Activated CD4-positive, alpha-beta T cell treated with anti-CD3 and anti-CD28 coated beads for 36 hours (primary cell): ENCODE data around the gene HOXD13. TPM values are rescaled to one million over a fixed set of nuclear protein-coding genes. Genes with fewer than 3 reads are reported as not detected.

Source experiments
- ATAC-seq: fragments of 200-7000 bp; cut with Tn5 transposase; one replicate; pipeline ENCODE4 v1.10.0; 2021; ENCODE audit warnings: mild to moderate bottlenecking, moderate library complexity
- CTCF ChIA-PET: fragments of 350-600 bp; sonication (Branson Sonifier 250); formaldehyde crosslinking; loops from one replicate; lab custom pipeline; 2021; ENCODE audit warnings: antibody characterized with exemption; lab: Charles Lee
- POLR2A ChIA-PET: fragments of 350-600 bp; sonication (Branson Sonifier 250); formaldehyde crosslinking; loops from one replicate; lab custom pipeline; 2021; ENCODE audit warnings: antibody characterized with exemption, inconsistent platforms; lab: Charles Lee
- DNase-seq: peaks from one replicate; pipeline ENCODE4 v3.0.0-alpha.2; 2020
- H3K27ac Mint-ChIP-seq: one replicate; pipeline ENCODE4 v1.8.0; 2021; ENCODE audit warnings: mixed read lengths
- H3K27me3 Mint-ChIP-seq: one replicate; pipeline ENCODE4 v1.8.0; 2021; ENCODE audit warnings: mixed read lengths
- H3K36me3 Mint-ChIP-seq: one replicate; pipeline ENCODE4 v1.8.0; 2021; ENCODE audit warnings: low read depth, mixed read lengths
- H3K4me1 Mint-ChIP-seq: one replicate; pipeline ENCODE4 v1.8.0; 2021; ENCODE audit warnings: mixed read lengths
- H3K4me3 Mint-ChIP-seq: one replicate; pipeline ENCODE4 v1.8.0; 2021; ENCODE audit warnings: mild to moderate bottlenecking, moderate library complexity, mixed read lengths
- H3K9me3 Mint-ChIP-seq: one replicate; pipeline ENCODE4 v1.8.0; 2021; ENCODE audit warnings: low read depth, mixed read lengths
- intact Hi-C, 2 experiments: fragments of 100-400 bp; cut with DNase I in 1 of 2; cut with micrococcal nuclease in 1 of 2; formaldehyde crosslinking; loops; one replicate each; pipeline versions ENCODE4 v1.14.2 to v1.15.1; 2022 to 2024; cut with DNase I, micrococcal nuclease
- total RNA-seq, 2 experiments: library from RNA; stranded (reverse); gene quantifications; one replicate each; pipeline ENCODE4 v1.2.3, GENCODE V29; 2021

HOXD13 gene
- total RNA-seq, result not detected

- Mint-ChIP-seq H3K9me3 (no peaks in the 10 kb centered on the region), H3K27ac (peak within 1 kb of the TSS; percentile 25), H3K4me1 (peaks cover 33% of the 10 kb centered on the region), H3K36me3 (peaks cover 3% of the 10 kb centered on the region), H3K4me3 (peak within 1 kb of the TSS; percentile 21), H3K27me3 (peaks cover 85% of the 10 kb centered on the region)
- intact Hi-C loops, result loop anchor here in 1 of 2 experiments (1.0 to 10.0 kb wide), 2 partner anchors 11 to 1058 kb away; no protein-coding TSS in a partner anchor
- DNase-seq, result peak; percentile 27
- ChIA-PET POLR2A (no interaction called here), CTCF (no interaction called here)
- ATAC-seq, result no peak
Observed at GRCh38 chr2:176092270-176093144, at the start of gene HOXD13. TSS of gene HOXD13 (plus strand) at chr2:176092721. CDS start at chr2:176092891, 170 bp downstream.

GRCh38 chr2:176056406-176056805 is 36.1 kb upstream of the HOXD13 start:
- no peak overlapping the region for H3K27ac Mint-ChIP-seq
- H3K36me3 Mint-ChIP-seq, result no peaks in the 10 kb centered on the region
- H3K4me3 Mint-ChIP-seq, result no peak overlapping the region
- ATAC-seq, result no peak
- peaks cover 33% of the 10 kb centered on the region for H3K27me3 Mint-ChIP-seq
- intact Hi-C loops, result no loop called here
- no peak for DNase-seq
- H3K9me3 Mint-ChIP-seq, result no peaks in the 10 kb centered on the region
- CTCF ChIA-PET, result no interaction called here
- POLR2A ChIA-PET, result no interaction called here
- H3K4me1 Mint-ChIP-seq, result no peaks in the 10 kb centered on the region

- ChIA-PET CTCF (interaction anchor here (0.6 to 1.0 kb wide), 2 partner anchors 12 to 34 kb away, joined by 3 to 4 read pairs; no protein-coding TSS in a partner anchor), POLR2A (no interaction called here)
- H3K36me3 Mint-ChIP-seq, result no peaks in the 10 kb centered on the region
- ATAC-seq (peak; percentile 61), DNase-seq (no peak)
- H3K27me3 Mint-ChIP-seq, result peaks cover 59% of the 10 kb centered on the region
- intact Hi-C loops, result no loop called here
- H3K9me3 Mint-ChIP-seq, result no peaks in the 10 kb centered on the region
- H3K4me3 Mint-ChIP-seq, result no peak overlapping the region
- H3K27ac Mint-ChIP-seq, result no peak overlapping the region
- peaks cover 9% of the 10 kb centered on the region for H3K4me1 Mint-ChIP-seq
Observed at GRCh38 chr2:176063958-176064357, 28.6 kb upstream of the HOXD13 start.

- no peaks in the 10 kb centered on the region for H3K9me3 Mint-ChIP-seq
- intact Hi-C loops, result no loop called here
- H3K36me3 Mint-ChIP-seq, result no peaks in the 10 kb centered on the region
- ChIA-PET POLR2A (no interaction called here), CTCF (interaction anchor here (0.6 kb wide), 1 partner anchor 85 kb away, joined by 3 read pairs; no protein-coding TSS in a partner anchor)
- H3K4me3 Mint-ChIP-seq, result no peak overlapping the region
- DNase-seq, result no peak
- no peak overlapping the region for H3K27ac Mint-ChIP-seq
- H3K27me3 Mint-ChIP-seq, result peaks cover 77% of the 10 kb centered on the region
- H3K4me1 Mint-ChIP-seq, result peaks cover 9% of the 10 kb centered on the region
- no peak for ATAC-seq
Observed at GRCh38 chr2:176066645-176067588, 25.6 kb upstream of the HOXD13 start.

GRCh38 chr2:176067589-176068418 is 24.7 kb upstream of the HOXD13 start:
- DNase-seq (no peak), ATAC-seq (no peak)
- H3K4me3 Mint-ChIP-seq, result no peak overlapping the region
- ChIA-PET CTCF (interaction anchor here (0.6 kb wide), 1 partner anchor 86 kb away, joined by 3 read pairs; no protein-coding TSS in a partner anchor), POLR2A (no interaction called here)
- intact Hi-C loops, result no loop called here
- no peaks in the 10 kb centered on the region for H3K36me3 Mint-ChIP-seq
- H3K4me1 Mint-ChIP-seq, result peaks cover 9% of the 10 kb centered on the region
- no peak overlapping the region for H3K27ac Mint-ChIP-seq
- H3K9me3 Mint-ChIP-seq, result no peaks in the 10 kb centered on the region
- peaks cover 79% of the 10 kb centered on the region for H3K27me3 Mint-ChIP-seq

GRCh38 chr2:176068419-176068832 is 24.1 kb upstream of the HOXD13 start:
- intact Hi-C loops, result no loop called here
- H3K4me3 Mint-ChIP-seq, result no peak overlapping the region
- H3K36me3 Mint-ChIP-seq, result no peaks in the 10 kb centered on the region
- ATAC-seq (no peak), DNase-seq (no peak)
- peaks cover 9% of the 10 kb centered on the region for H3K4me1 Mint-ChIP-seq
- no peak overlapping the region for H3K27ac Mint-ChIP-seq
- ChIA-PET POLR2A (no interaction called here), CTCF (no interaction called here)
- H3K9me3 Mint-ChIP-seq, result no peaks in the 10 kb centered on the region
- H3K27me3 Mint-ChIP-seq, result peaks cover 85% of the 10 kb centered on the region

GRCh38 chr2:176071330-176072291 is 20.9 kb upstream of the HOXD13 start:
- DNase-seq (no peak), ATAC-seq (no peak)
- ChIA-PET POLR2A (no interaction called here), CTCF (interaction anchor here (0.7 to 1.4 kb wide), 3 partner anchors 14 to 63 kb away, joined by 3 to 4 read pairs (median 3); no protein-coding TSS in a partner anchor)
- no peak overlapping the region for H3K27ac Mint-ChIP-seq
- intact Hi-C loops, result no loop called here
- no peaks in the 10 kb centered on the region for H3K36me3 Mint-ChIP-seq
- H3K27me3 Mint-ChIP-seq, result peaks cover 85% of the 10 kb centered on the region
- peaks cover 9% of the 10 kb centered on the region for H3K9me3 Mint-ChIP-seq
- H3K4me3 Mint-ChIP-seq, result no peak overlapping the region
- peaks cover 9% of the 10 kb centered on the region for H3K4me1 Mint-ChIP-seq

GRCh38 chr2:176072292-176072669 is 20.2 kb upstream of the HOXD13 start:
- ChIA-PET POLR2A (no interaction called here), CTCF (interaction anchor here (1.4 kb wide), 1 partner anchor 13 kb away, joined by 3 read pairs; no protein-coding TSS in a partner anchor)
- Mint-ChIP-seq H3K4me1 (peaks cover 9% of the 10 kb centered on the region), H3K27me3 (peaks cover 83% of the 10 kb centered on the region), H3K9me3 (peaks cover 9% of the 10 kb centered on the region), H3K36me3 (no peaks in the 10 kb centered on the region), H3K4me3 (no peak overlapping the region), H3K27ac (no peak overlapping the region)
- no peak for ATAC-seq
- no peak for DNase-seq
- intact Hi-C loops, result no loop called here

- intact Hi-C loops, result no loop called here
- ATAC-seq (no peak), DNase-seq (no peak)
- Mint-ChIP-seq H3K4me3 (no peak overlapping the region), H3K9me3 (peaks cover 9% of the 10 kb centered on the region), H3K27ac (no peak overlapping the region), H3K36me3 (no peaks in the 10 kb centered on the region), H3K4me1 (peaks cover 5% of the 10 kb centered on the region), H3K27me3 (peaks cover 75% of the 10 kb centered on the region)
- ChIA-PET POLR2A (interaction anchor here (0.6 kb wide), 1 partner anchor 49 kb away, joined by 3 read pairs; the partner anchor contains the start of gene HOXD9), CTCF (interaction anchor here (0.8 to 1.6 kb wide), 3 partner anchors 23 to 59 kb away, joined by 4 read pairs; no protein-coding TSS in a partner anchor)
Observed at GRCh38 chr2:176072951-176073904, 19.3 kb upstream of the HOXD13 start.
